PC-3 (cell line): ENCODE measurements around the gene TP53INP2. TPM values are rescaled to one million over a fixed set of nuclear protein-coding genes. Genes with fewer than 3 reads are reported as not detected.

Experiments
- ATAC-seq: fragments of 200-7000 bp; cut with Tn5 transposase; 2 replicates; pipeline ENCODE4 v1.9.1; 2020; ENCODE audit warnings: mild to moderate bottlenecking, moderate library complexity
- BruUV-seq: library from RNA; stranded (reverse); fragments of 400-500 nt; replicated peaks from 2 replicates; lab custom pipeline; 2021; lab: Mats Ljungman, UMichigan
- CTCF ChIA-PET: fragments of 300-600 bp; sonication (Branson Sonifier 250); formaldehyde crosslinking; loops from one replicate; lab custom pipeline; 2022; ENCODE audit warnings: antibody characterized with exemption; lab: Charles Lee
- POLR2A ChIA-PET: fragments of 300-600 bp; sonication (Branson Sonifier 250); formaldehyde crosslinking; loops from one replicate; lab custom pipeline; 2022; ENCODE audit warnings: antibody characterized with exemption; ENCODE audit not compliant: unreplicated experiment; lab: Charles Lee
- DNase-seq: peaks from one replicate; pipeline ENCODE4 v3.0.0-alpha.2; 2015
- H2AFZ ChIP-seq: fragments of 300-600 bp; sonication (generic); 2 replicates; pipeline ENCODE4 v1.6.0; 2016; ENCODE audit warnings: antibody characterized with exemption, low read length
- H3F3A ChIP-seq: fragments of 300-600 bp; sonication (generic); one replicate; pipeline ENCODE4 v1.6.0; 2017; ENCODE audit warnings: antibody characterized with exemption, low read length, control low read depth, mild to moderate bottlenecking; ENCODE audit not compliant: unreplicated experiment
- H3K27ac ChIP-seq: fragments of 300-600 bp; sonication (generic); 2 replicates; pipeline ENCODE4 v1.5.1; 2016; ENCODE audit warnings: mild to moderate bottlenecking, low read length
- H3K27me3 ChIP-seq: fragments of 300-600 bp; sonication (generic); 2 replicates; pipeline ENCODE4 v1.6.1; 2016; ENCODE audit warnings: low read length, mixed read lengths
- H3K36me3 ChIP-seq: fragments of 300-600 bp; sonication (generic); 2 replicates; pipeline ENCODE4 v1.6.1; 2016; ENCODE audit warnings: low read depth, mixed run types, low read length, mixed read lengths
- H3K4me1 ChIP-seq: fragments of 300-600 bp; sonication (generic); 2 replicates; pipeline ENCODE4 v1.5.1; 2016; ENCODE audit warnings: low read length; ENCODE audit not compliant: insufficient read depth
- H3K4me2 ChIP-seq: fragments of 300-600 bp; sonication (generic); 2 replicates; pipeline ENCODE4 v1.6.0; 2016; ENCODE audit warnings: low read length
- H3K4me3 ChIP-seq: fragments of 300-600 bp; sonication (generic); 2 replicates; pipeline ENCODE4 v1.5.1; 2016; ENCODE audit warnings: mild to moderate bottlenecking, low read length, mixed read lengths
- H3K79me2 ChIP-seq: fragments of 300-600 bp; sonication (generic); 2 replicates; pipeline ENCODE4 v1.6.1; 2017; ENCODE audit warnings: low read length, mixed read lengths
- H3K9ac ChIP-seq: fragments of 300-600 bp; sonication (generic); 2 replicates; pipeline ENCODE4 v1.6.0; 2016; ENCODE audit warnings: mild to moderate bottlenecking, low read length
- H3K9me2 ChIP-seq: fragments of 300-600 bp; sonication (generic); replicated peaks from 2 replicates; pipeline ENCODE4 v1.6.1; 2016; ENCODE audit warnings: mixed run types, low read length, mixed read lengths
- H3K9me3 ChIP-seq: fragments of 300-600 bp; sonication (generic); 2 replicates; pipeline ENCODE4 v1.6.1; 2016; ENCODE audit warnings: low read length, mixed read lengths
- H4K20me1 ChIP-seq: fragments of 300-600 bp; sonication (generic); 2 replicates; pipeline ENCODE4 v1.6.1; 2016; ENCODE audit warnings: low read length, mixed read lengths
- CTCF ChIP-seq: fragments of 300-600 bp; sonication (generic); conservative IDR thresholded peaks from 2 replicates; pipeline ENCODE4 v1.5.1; 2017; ENCODE audit warnings: antibody characterized with exemption, low read depth, mild to moderate bottlenecking, low read length
- EZH2 ChIP-seq: fragments of 300-600 bp; sonication (generic); IDR thresholded peaks from one replicate; pipeline ENCODE4 v1.6.1; 2017; ENCODE audit warnings: antibody characterized with exemption, mild to moderate bottlenecking, low read length; ENCODE audit not compliant: unreplicated experiment
- EZH2phosphoT487 ChIP-seq: fragments of 300-600 bp; sonication (generic); IDR thresholded peaks from 2 replicates; pipeline ENCODE4 v1.6.1; 2018; ENCODE audit warnings: mild to moderate bottlenecking, antibody characterized with exemption, low read length, borderline replicate concordance
- intact Hi-C: fragments of 100-400 bp; cut with micrococcal nuclease; formaldehyde crosslinking; loops from 2 replicates; pipeline ENCODE4 v1.9.0; 2023
- total RNA-seq: library from RNA; depleted of rRNA; stranded (reverse); fragments of >200 nt; gene quantifications from 2 replicates; pipeline ENCODE4 v1.2.3, GENCODE V29; 2014

The TP53INP2 gene
- total RNA-seq, 1 experiment from 2014 or later, result 2.1 TPM

DNA sequence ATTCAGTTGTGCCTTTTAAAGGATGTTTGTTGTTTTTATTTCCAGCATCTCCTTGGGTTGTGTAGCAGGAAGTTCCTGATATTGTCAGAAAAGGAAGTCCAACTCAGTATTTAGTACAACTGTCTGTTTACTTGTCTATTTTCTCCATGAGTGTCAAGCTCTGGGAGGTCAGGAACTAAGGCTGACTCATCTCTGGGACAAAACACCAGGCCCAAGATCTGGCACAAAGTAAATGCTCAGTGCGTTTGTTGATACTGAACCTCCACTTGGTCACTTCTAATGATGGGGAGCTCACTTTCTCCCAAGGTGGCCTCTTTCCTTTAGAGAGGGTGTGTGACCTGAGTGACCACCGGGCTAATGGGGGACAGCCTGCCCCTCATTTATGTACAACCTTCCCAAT, 14.7 kb upstream of the TP53INP2 start:
- ChIA-PET CTCF (interaction anchor here (1.5 kb wide), 1 partner anchor 110 kb away, joined by 4 read pairs; no protein-coding TSS in a partner anchor), POLR2A (no interaction called here)
- peak; percentile 70 for DNase-seq

GRCh38 chr20:34691838-34692237, 12.3 kb upstream of the TP53INP2 start:
- no TSS peak for BruUV-seq
- Histone ChIP-seq H3K9me2 (no peaks in the 10 kb centered on the region), H3F3A (no peaks in the 10 kb centered on the region), H3K9ac (no peak overlapping the region), H2AFZ (no peak overlapping the region), H3K4me2 (no peak overlapping the region), H3K27ac (no peak overlapping the region), H4K20me1 (no peaks in the 10 kb centered on the region), H3K9me3 (no peaks in the 10 kb centered on the region), H3K79me2 (no peaks in the 10 kb centered on the region), H3K4me3 (no peak overlapping the region), H3K27me3 (no peaks in the 10 kb centered on the region), H3K36me3 (no peaks in the 10 kb centered on the region), H3K4me1 (peaks cover 8% of the 10 kb centered on the region; the same call in 1 of the 2 replicates)
- intact Hi-C loops, result loop anchor here (5.0 kb wide), 1 partner anchor 65 kb away; no protein-coding TSS in a partner anchor
- ChIA-PET POLR2A (no interaction called here), CTCF (no interaction called here)
- ATAC-seq (no peak), DNase-seq (no peak)
- TF ChIP-seq CTCF (no peak), EZH2phosphoT487 (no peak), EZH2 (no peak)

More for the DNA sequence above, 14.7 kb upstream of the TP53INP2 start:
- Histone ChIP-seq H2AFZ (no peak overlapping the region), H3K79me2 (no peaks in the 10 kb centered on the region), H3K36me3 (no peaks in the 10 kb centered on the region), H3K4me2 (no peak overlapping the region), H3K9me3 (no peaks in the 10 kb centered on the region), H4K20me1 (no peaks in the 10 kb centered on the region), H3K27me3 (no peaks in the 10 kb centered on the region), H3K27ac (no peak overlapping the region), H3F3A (no peaks in the 10 kb centered on the region), H3K9ac (no peak overlapping the region), H3K4me1 (peaks cover 8% of the 10 kb centered on the region; the same call in 1 of the 2 replicates), H3K9me2 (no peaks in the 10 kb centered on the region), H3K4me3 (no peak overlapping the region)
- TF ChIP-seq EZH2 (no peak), EZH2phosphoT487 (no peak), CTCF (no peak)
- intact Hi-C loops, result no loop called here
- BruUV-seq, result no TSS peak
- peak; percentile 80 for ATAC-seq

- ChIA-PET CTCF (interaction anchor here (0.6 kb wide), 1 partner anchor 76 kb away, joined by 3 read pairs; no protein-coding TSS in a partner anchor), POLR2A (no interaction called here)
- no TSS peak for BruUV-seq
- Histone ChIP-seq H3K4me1 (peaks cover 8% of the 10 kb centered on the region; the same call in 1 of the 2 replicates), H3K9ac (no peak overlapping the region), H3K27ac (no peak overlapping the region), H3K9me2 (no peaks in the 10 kb centered on the region), H3F3A (no peaks in the 10 kb centered on the region), H3K4me2 (no peak overlapping the region), H3K36me3 (no peaks in the 10 kb centered on the region), H3K9me3 (no peaks in the 10 kb centered on the region), H2AFZ (no peak overlapping the region), H3K4me3 (no peak overlapping the region), H4K20me1 (no peaks in the 10 kb centered on the region), H3K79me2 (no peaks in the 10 kb centered on the region), H3K27me3 (no peaks in the 10 kb centered on the region)
- no peak for TF ChIP-seq EZH2phosphoT487
- TF ChIP-seq CTCF, result no peak
- TF ChIP-seq EZH2, result no peak
- DNase-seq (no peak), ATAC-seq (no peak)
- intact Hi-C loops, result loop anchor here (5.0 kb wide), 1 partner anchor 66 kb away; no protein-coding TSS in a partner anchor
These were observed 10.7 kb upstream of the TP53INP2 start for GRCh38 chr20:34693414-34693813.
